ENCODE measurements around the gene OR13G1. TPM values are rescaled to one million over a fixed set of nuclear protein-coding genes. Genes with fewer than 3 reads are reported as not detected.

OR13G1 gene
- total and polyA plus RNA-seq, 2 donors (not counting 1 experiment from before 2014, with no cell fraction given) = not detected

DNA sequence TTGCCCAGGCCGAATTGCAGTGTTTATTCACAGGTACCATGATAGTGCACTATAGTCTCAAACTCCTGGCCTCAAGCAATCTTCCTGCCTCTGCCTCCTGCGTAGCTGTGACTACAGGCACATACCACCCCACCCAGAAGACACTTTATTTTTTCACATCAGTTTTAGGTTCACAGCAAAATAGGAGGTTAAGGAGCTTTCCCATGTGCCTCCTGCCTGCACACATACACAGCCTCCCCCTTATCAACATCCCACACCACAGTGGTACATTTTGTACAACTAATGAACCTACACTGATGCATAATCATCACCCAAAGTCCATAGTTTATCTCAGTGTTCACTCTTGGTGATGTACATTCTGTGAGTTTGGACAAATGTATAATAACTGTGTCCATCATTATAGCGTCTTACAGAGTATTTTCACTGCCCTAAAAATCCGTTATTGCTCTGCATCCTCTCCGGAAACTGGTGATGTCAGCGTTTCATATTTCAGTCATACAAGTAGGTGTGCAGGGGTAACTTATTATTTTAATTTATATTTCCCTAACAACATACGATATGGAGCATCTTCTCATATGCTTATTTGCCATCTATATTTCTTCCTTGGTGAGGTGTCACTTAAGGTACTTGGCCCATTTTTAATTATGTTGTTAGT, 23.2 kb downstream of the OR13G1 start:
- TF ChIP-seq EZH2 (IDR thresholded peaks at IDR 0.05; ENCODE audit: low read length, missing control alignments) = no peak
- TF ChIP-seq, protein P1, sequence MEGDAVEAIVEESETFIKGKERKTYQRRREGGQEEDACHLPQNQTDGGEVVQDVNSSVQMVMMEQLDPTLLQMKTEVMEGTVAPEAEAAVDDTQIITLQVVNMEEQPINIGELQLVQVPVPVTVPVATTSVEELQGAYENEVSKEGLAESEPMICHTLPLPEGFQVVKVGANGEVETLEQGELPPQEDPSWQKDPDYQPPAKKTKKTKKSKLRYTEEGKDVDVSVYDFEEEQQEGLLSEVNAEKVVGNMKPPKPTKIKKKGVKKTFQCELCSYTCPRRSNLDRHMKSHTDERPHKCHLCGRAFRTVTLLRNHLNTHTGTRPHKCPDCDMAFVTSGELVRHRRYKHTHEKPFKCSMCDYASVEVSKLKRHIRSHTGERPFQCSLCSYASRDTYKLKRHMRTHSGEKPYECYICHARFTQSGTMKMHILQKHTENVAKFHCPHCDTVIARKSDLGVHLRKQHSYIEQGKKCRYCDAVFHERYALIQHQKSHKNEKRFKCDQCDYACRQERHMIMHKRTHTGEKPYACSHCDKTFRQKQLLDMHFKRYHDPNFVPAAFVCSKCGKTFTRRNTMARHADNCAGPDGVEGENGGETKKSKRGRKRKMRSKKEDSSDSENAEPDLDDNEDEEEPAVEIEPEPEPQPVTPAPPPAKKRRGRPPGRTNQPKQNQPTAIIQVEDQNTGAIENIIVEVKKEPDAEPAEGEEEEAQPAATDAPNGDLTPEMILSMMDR (conservative IDR thresholded peaks at IDR 0.05 in 1 of 2, IDR thresholded peaks at IDR 0.05 in 1 of 2; ENCODE audit: low read depth in 1 of 2, low read length in 2 of 2) = no peak
- Histone ChIP-seq H3K36me3 (ENCODE audit: control insufficient read depth, insufficient read depth, low read length) (no peaks in the 10 kb centered on the region), H4K20me1 (ENCODE audit: control insufficient read depth, extremely low read depth, insufficient read depth, low read length) (no peaks in the 10 kb centered on the region), H3K4me2 (ENCODE audit: extremely low read depth, insufficient read depth, low read length) (no peak overlapping the region), H3K27ac (ENCODE audit: insufficient read depth, low read length) (no peak overlapping the region), H2AFZ (ENCODE audit: low read length) (no peak overlapping the region), H3K79me2 (ENCODE audit: control insufficient read depth, insufficient read depth, low read length) (no peaks in the 10 kb centered on the region), H3K9ac (ENCODE audit: insufficient read depth, low read length) (no peak overlapping the region), H3K4me1 (ENCODE audit: control insufficient read depth, extremely low read depth, insufficient read depth, low read length) (no peaks in the 10 kb centered on the region), H3K4me3 (replicated peaks in 1 of 4; ENCODE audit: control extremely low read depth in 1 of 4, insufficient read depth in 1 of 4, low read depth in 3 of 4, low read length in 4 of 4) (no peak overlapping the region), H3K9me3 (ENCODE audit: control insufficient read depth, insufficient read depth, low read depth, low read length) (no peaks in the 10 kb centered on the region), H3K27me3 (ENCODE audit: control insufficient read depth, insufficient read depth, low read length) (no peaks in the 10 kb centered on the region)
- DNase-seq (ENCODE audit: low read depth in 2 of 2) = no peak

DNA sequence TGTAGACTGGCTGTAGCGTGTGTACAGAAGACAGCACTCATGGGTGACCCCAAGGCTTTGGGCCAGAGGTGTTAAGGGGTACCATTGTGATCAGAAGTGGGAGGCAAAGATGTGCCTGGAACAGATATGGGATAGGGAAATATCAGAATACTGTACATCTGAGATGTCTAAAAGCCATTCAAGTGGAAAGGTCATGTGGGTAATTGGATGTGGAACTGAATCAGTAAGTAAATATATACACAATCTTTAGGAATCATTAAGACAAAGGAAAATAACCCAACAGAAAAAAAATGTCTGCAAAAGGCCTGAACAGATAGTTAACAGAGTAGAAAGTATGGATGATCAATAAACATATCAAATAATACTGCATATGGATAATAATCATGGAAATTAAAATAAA, 26.5 kb downstream of the OR13G1 start:
- Histone ChIP-seq H3K27me3 (ENCODE audit: control insufficient read depth, insufficient read depth, low read length) (no peaks in the 10 kb centered on the region), H3K4me3 (replicated peaks in 1 of 4; ENCODE audit: control extremely low read depth in 1 of 4, insufficient read depth in 1 of 4, low read depth in 3 of 4, low read length in 4 of 4) (no peak overlapping the region), H3K4me1 (ENCODE audit: control insufficient read depth, extremely low read depth, insufficient read depth, low read length) (no peaks in the 10 kb centered on the region), H3K79me2 (ENCODE audit: control insufficient read depth, insufficient read depth, low read length) (no peaks in the 10 kb centered on the region), H4K20me1 (ENCODE audit: control insufficient read depth, extremely low read depth, insufficient read depth, low read length) (no peaks in the 10 kb centered on the region), H3K9me3 (ENCODE audit: control insufficient read depth, insufficient read depth, low read depth, low read length) (no peaks in the 10 kb centered on the region), H2AFZ (ENCODE audit: low read length) (no peak overlapping the region), H3K36me3 (ENCODE audit: control insufficient read depth, insufficient read depth, low read length) (no peaks in the 10 kb centered on the region), H3K9ac (ENCODE audit: insufficient read depth, low read length) (no peak overlapping the region), H3K27ac (ENCODE audit: insufficient read depth, low read length) (no peak overlapping the region), H3K4me2 (ENCODE audit: extremely low read depth, insufficient read depth, low read length) (no peak overlapping the region)
- TF ChIP-seq, protein P1 (conservative IDR thresholded peaks at IDR 0.05 in 1 of 2, IDR thresholded peaks at IDR 0.05 in 1 of 2; ENCODE audit: low read depth in 1 of 2, low read length in 2 of 2) = no peak
- TF ChIP-seq EZH2 (IDR thresholded peaks at IDR 0.05; ENCODE audit: low read length, missing control alignments) = no peak
- DNase-seq (ENCODE audit: low read depth in 2 of 2) = no peak

DNA sequence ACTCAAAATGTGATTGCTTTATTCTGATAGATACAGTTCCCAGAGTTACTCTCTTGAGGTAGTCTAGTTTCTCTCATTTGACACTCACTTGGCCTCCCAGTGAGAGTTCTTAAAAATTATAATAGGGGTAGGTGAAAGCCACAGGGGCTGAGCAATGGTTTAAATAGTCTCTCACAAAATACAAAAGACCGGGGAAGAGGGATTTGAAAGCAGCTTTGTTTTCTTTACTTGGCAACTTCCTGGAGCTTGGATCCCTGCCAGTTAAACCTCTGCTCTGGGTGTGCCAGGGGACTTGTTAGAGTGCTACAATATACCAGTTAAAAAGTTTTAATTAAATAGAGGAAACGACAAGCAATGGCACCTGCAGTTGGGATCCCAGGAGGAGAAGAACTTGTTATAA, 31.7 kb downstream of the OR13G1 start:
- Histone ChIP-seq H2AFZ (ENCODE audit: low read length) (no peak overlapping the region), H4K20me1 (ENCODE audit: control insufficient read depth, extremely low read depth, insufficient read depth, low read length) (no peaks in the 10 kb centered on the region), H3K4me2 (ENCODE audit: extremely low read depth, insufficient read depth, low read length) (no peak overlapping the region), H3K27me3 (ENCODE audit: control insufficient read depth, insufficient read depth, low read length) (no peaks in the 10 kb centered on the region), H3K9ac (ENCODE audit: insufficient read depth, low read length) (no peak overlapping the region), H3K79me2 (ENCODE audit: control insufficient read depth, insufficient read depth, low read length) (no peaks in the 10 kb centered on the region), H3K4me3 (replicated peaks in 1 of 4; ENCODE audit: control extremely low read depth in 1 of 4, insufficient read depth in 1 of 4, low read depth in 3 of 4, low read length in 4 of 4) (no peak overlapping the region), H3K4me1 (ENCODE audit: control insufficient read depth, extremely low read depth, insufficient read depth, low read length) (no peaks in the 10 kb centered on the region), H3K27ac (ENCODE audit: insufficient read depth, low read length) (no peak overlapping the region), H3K9me3 (ENCODE audit: control insufficient read depth, insufficient read depth, low read depth, low read length) (no peaks in the 10 kb centered on the region), H3K36me3 (ENCODE audit: control insufficient read depth, insufficient read depth, low read length) (no peaks in the 10 kb centered on the region)
- DNase-seq (ENCODE audit: low read depth in 2 of 2) = no peak
- TF ChIP-seq EZH2 (IDR thresholded peaks at IDR 0.05; ENCODE audit: low read length, missing control alignments) = no peak
- TF ChIP-seq, protein P1 (conservative IDR thresholded peaks at IDR 0.05 in 1 of 2, IDR thresholded peaks at IDR 0.05 in 1 of 2; ENCODE audit: low read depth in 1 of 2, low read length in 2 of 2) = no peak
